ENCODE data around the gene ENO2.

DNA sequence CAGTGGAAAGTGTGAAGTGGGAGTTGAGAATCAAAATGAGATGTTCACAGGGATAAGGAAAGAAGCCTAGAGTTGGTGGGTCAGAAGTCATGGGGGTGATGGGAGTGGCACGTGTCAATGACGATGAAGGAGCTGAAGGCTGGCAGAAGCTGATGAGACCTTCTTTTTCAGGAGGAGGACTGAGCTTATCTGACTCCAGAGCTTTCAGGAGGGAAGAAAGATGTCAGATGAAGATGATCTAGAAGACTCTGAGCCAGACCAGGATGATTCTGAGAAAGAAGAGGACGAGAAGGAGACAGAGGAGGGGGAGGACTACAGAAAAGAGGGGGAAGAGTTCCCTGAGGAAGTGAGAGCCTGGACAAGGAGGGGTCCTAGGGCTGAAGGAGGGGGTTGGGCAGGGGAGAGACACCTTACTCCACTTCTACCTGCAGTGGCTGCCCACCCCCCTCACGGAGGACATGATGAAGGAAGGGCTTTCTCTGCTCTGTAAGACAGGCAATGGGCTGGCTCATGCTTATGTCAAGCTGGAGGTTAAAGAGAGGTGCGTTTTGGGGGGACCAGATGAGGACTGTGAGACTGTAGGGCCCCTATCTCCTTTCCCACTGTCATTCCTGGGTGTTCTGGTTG is 8.9 kb upstream of the ENO2 start:
- TF ChIP-seq POLR2A (IDR thresholded peaks at IDR 0.05) = no peak
- TF ChIP-seq, protein P1, sequence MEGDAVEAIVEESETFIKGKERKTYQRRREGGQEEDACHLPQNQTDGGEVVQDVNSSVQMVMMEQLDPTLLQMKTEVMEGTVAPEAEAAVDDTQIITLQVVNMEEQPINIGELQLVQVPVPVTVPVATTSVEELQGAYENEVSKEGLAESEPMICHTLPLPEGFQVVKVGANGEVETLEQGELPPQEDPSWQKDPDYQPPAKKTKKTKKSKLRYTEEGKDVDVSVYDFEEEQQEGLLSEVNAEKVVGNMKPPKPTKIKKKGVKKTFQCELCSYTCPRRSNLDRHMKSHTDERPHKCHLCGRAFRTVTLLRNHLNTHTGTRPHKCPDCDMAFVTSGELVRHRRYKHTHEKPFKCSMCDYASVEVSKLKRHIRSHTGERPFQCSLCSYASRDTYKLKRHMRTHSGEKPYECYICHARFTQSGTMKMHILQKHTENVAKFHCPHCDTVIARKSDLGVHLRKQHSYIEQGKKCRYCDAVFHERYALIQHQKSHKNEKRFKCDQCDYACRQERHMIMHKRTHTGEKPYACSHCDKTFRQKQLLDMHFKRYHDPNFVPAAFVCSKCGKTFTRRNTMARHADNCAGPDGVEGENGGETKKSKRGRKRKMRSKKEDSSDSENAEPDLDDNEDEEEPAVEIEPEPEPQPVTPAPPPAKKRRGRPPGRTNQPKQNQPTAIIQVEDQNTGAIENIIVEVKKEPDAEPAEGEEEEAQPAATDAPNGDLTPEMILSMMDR (IDR thresholded peaks at IDR 0.05) = no peak
